ENCODE results near the gene APOO.

The APOO gene

DNA sequence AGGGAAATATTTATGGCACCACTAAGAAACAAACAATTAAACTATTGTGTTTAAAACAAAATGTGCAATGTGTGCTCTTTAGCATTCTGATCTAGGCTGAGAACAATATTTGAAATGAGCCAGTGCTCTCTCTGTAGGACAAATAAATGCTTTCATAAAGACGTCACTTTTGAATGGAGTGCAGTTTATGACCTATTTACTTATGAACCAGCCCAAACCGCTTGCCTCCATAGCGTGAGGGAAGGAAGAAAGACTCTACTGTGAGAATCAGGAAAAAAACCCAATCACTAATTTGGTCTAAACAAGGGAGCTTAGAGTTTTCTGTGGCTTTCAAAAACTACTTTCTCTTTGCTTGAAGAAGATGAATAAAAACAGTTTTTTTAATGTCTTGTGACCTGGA is 85.3 kb downstream of the APOO start:
- no peaks in the 10 kb centered on the region for H3K79me2 ChIP-seq (ENCODE audit: insufficient read depth, low read length)
- H3K36me3 ChIP-seq (ENCODE audit: insufficient read depth, low read length) = no peaks in the 10 kb centered on the region
- no peak overlapping the region for H2AFZ ChIP-seq (ENCODE audit: low read length)
- H4K20me1 ChIP-seq (ENCODE audit: insufficient read depth, low read length) = no peaks in the 10 kb centered on the region
- no peaks in the 10 kb centered on the region for H3K9me3 ChIP-seq (ENCODE audit: low read length)
- H3K27ac ChIP-seq (ENCODE audit: low read depth, low read length, poor library complexity, severe bottlenecking) = no peak overlapping the region
- no peak overlapping the region for H3K9ac ChIP-seq (ENCODE audit: low read length)
- no peaks in the 10 kb centered on the region for H3K27me3 ChIP-seq (ENCODE audit: insufficient read depth, low read length)
- H3F3A ChIP-seq (ENCODE audit: insufficient read depth, low read length) = no peaks in the 10 kb centered on the region
- no peak overlapping the region for H3K4me2 ChIP-seq (ENCODE audit: low read length)
- no peak for TF ChIP-seq CTCF (IDR thresholded peaks at IDR 0.05; ENCODE audit: low read length)
- no peak for TF ChIP-seq EZH2 (IDR thresholded peaks at IDR 0.05; ENCODE audit: borderline replicate concordance, low read length)
- H3K4me1 ChIP-seq (ENCODE audit: insufficient read depth, low read length, severe bottlenecking) = peaks cover 15% of the 10 kb centered on the region
- H3K4me3 ChIP-seq (ENCODE audit: low read depth, low read length, poor library complexity, severe bottlenecking) = no peak overlapping the region
- H3K9me2 ChIP-seq (ENCODE audit: low read depth, low read length) = no peaks in the 10 kb centered on the region

DNA sequence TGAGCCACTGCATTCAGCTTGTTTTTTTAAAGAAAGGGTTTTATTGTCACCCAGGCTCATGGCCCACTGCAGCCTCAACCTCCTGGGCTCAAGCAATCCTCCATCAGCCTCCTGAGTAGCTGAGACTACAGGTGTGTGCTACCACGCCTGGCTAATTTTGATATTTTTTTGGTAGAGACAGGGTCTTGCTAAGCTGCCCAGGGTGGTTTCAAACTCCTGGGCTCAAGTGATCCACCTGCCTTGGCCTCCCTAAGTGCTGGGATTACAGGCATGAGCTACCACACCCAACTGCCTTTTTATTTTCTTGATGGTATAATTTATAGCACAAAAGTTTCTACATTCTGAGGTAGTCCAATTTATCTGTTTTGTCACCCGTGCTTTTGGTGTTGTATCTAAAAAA is 85.9 kb downstream of the APOO start:
- Histone ChIP-seq H3K27ac (ENCODE audit: low read depth, low read length, poor library complexity, severe bottlenecking) (no peak overlapping the region), H3K9ac (ENCODE audit: low read length) (no peak overlapping the region), H3K4me3 (ENCODE audit: low read depth, low read length, poor library complexity, severe bottlenecking) (no peak overlapping the region), H3K9me3 (ENCODE audit: low read length) (no peaks in the 10 kb centered on the region), H3K4me1 (ENCODE audit: insufficient read depth, low read length, severe bottlenecking) (peaks cover 20% of the 10 kb centered on the region), H3F3A (ENCODE audit: insufficient read depth, low read length) (no peaks in the 10 kb centered on the region), H3K9me2 (ENCODE audit: low read depth, low read length) (no peaks in the 10 kb centered on the region), H2AFZ (ENCODE audit: low read length) (no peak overlapping the region), H3K4me2 (ENCODE audit: low read length) (no peak overlapping the region), H4K20me1 (ENCODE audit: insufficient read depth, low read length) (no peaks in the 10 kb centered on the region), H3K27me3 (ENCODE audit: insufficient read depth, low read length) (no peaks in the 10 kb centered on the region), H3K79me2 (ENCODE audit: insufficient read depth, low read length) (no peaks in the 10 kb centered on the region), H3K36me3 (ENCODE audit: insufficient read depth, low read length) (no peaks in the 10 kb centered on the region)
- no peak for TF ChIP-seq CTCF (IDR thresholded peaks at IDR 0.05; ENCODE audit: low read length)
- TF ChIP-seq EZH2 (IDR thresholded peaks at IDR 0.05; ENCODE audit: borderline replicate concordance, low read length) = no peak

- Histone ChIP-seq H3K27ac (ENCODE audit: low read depth, low read length, poor library complexity, severe bottlenecking) (no peak overlapping the region), H4K20me1 (ENCODE audit: insufficient read depth, low read length) (no peaks in the 10 kb centered on the region), H3F3A (ENCODE audit: insufficient read depth, low read length) (no peaks in the 10 kb centered on the region), H3K4me3 (ENCODE audit: low read depth, low read length, poor library complexity, severe bottlenecking) (no peak overlapping the region), H3K79me2 (ENCODE audit: insufficient read depth, low read length) (no peaks in the 10 kb centered on the region), H3K27me3 (ENCODE audit: insufficient read depth, low read length) (no peaks in the 10 kb centered on the region), H3K36me3 (ENCODE audit: insufficient read depth, low read length) (no peaks in the 10 kb centered on the region), H3K9me3 (ENCODE audit: low read length) (no peaks in the 10 kb centered on the region), H3K9me2 (ENCODE audit: low read depth, low read length) (no peaks in the 10 kb centered on the region), H3K9ac (ENCODE audit: low read length) (no peak overlapping the region), H3K4me2 (ENCODE audit: low read length) (no peak overlapping the region), H2AFZ (ENCODE audit: low read length) (no peak overlapping the region), H3K4me1 (ENCODE audit: insufficient read depth, low read length, severe bottlenecking) (peaks cover 22% of the 10 kb centered on the region)
- TF ChIP-seq CTCF (IDR thresholded peaks at IDR 0.05; ENCODE audit: low read length) = no peak
- TF ChIP-seq EZH2 (IDR thresholded peaks at IDR 0.05; ENCODE audit: borderline replicate concordance, low read length) = no peak
Measured at GRCh38 chrX:23820235-23820782, 87.4 kb downstream of the APOO start.

Measured in OCI-LY1 (cell line).